K562 (cell line): ENCODE measurements around the gene KAT2B. TPM values are rescaled to one million over a fixed set of nuclear protein-coding genes. Genes with fewer than 3 reads are reported as not detected.

ENCODE experiments used
- CC2D1A ChIP-seq: fragments of 450-650 bp; IDR thresholded peaks from 2 replicates; pipeline ENCODE4 v1.6.1; 2017; ENCODE audit warnings: mild to moderate bottlenecking
- CEBPG ChIP-seq, 3 experiments: fragments of 200-800 bp in 1 of 3; sonication (Bioruptor generic) in 1 of 3; sonication (generic) in 1 of 3; formaldehyde crosslinking in 1 of 3; IDR thresholded peaks in 2 of 3; conservative IDR thresholded peaks in 1 of 3; 2 replicates each; pipeline versions ENCODE4 v1.6.1 to v1.8.0; 2016 to 2022; ENCODE audit warnings: missing compliant biosample characterization in 2 of 3, missing genetic modification characterization in 2 of 3, mild to moderate bottlenecking in 1 of 3, missing genetic modification reagents in 1 of 3
- CSDE1 ChIP-seq, 2 experiments: fragments of 450-650 bp; IDR thresholded peaks; 2 replicates each; pipeline ENCODE4 v1.6.1; 2016; ENCODE audit warnings: mild to moderate bottlenecking in 1 of 2
- FOS ChIP-seq: IDR thresholded peaks from 3 replicates; pipeline ENCODE4 v1.6.1; 2011; ENCODE audit not compliant: insufficient read length; ENCODE audit errors: extremely low read depth
- GABPB1 ChIP-seq: sonication (generic); formaldehyde crosslinking; IDR thresholded peaks from 2 replicates; pipeline ENCODE4 v1.8.0; 2022; ENCODE audit warnings: mild to moderate bottlenecking, missing genetic modification reagents
- HINFP ChIP-seq: fragments of 450-650 bp; conservative IDR thresholded peaks from 2 replicates; pipeline ENCODE4 v1.6.1; 2016; ENCODE audit warnings: missing genetic modification characterization, low read depth, mild to moderate bottlenecking, control low read depth, missing compliant biosample characterization
- LARP7 ChIP-seq: fragments of 450-650 bp; IDR thresholded peaks from 2 replicates; pipeline ENCODE4 v1.6.1; 2016
- MAFG ChIP-seq: fragments of 450-650 bp; conservative IDR thresholded peaks from 2 replicates; pipeline ENCODE4 v1.6.1; 2016; ENCODE audit warnings: missing genetic modification characterization, missing compliant biosample characterization
- RFX1 ChIP-seq: fragments of 450-650 bp; IDR thresholded peaks from 2 replicates; pipeline ENCODE4 v1.6.1; 2016; ENCODE audit warnings: mild to moderate bottlenecking, moderate library complexity
- RFX5 ChIP-seq: IDR thresholded peaks from 2 replicates; pipeline ENCODE4 v1.6.1; 2011; ENCODE audit warnings: low read depth, mild to moderate bottlenecking, improper control_type of control experiment, low read length
- SRSF1 ChIP-seq: fragments of 200-400 bp; formaldehyde crosslinking; IDR thresholded peaks from 2 replicates; pipeline ENCODE4 v1.6.1; 2017; ENCODE audit warnings: mild to moderate bottlenecking, low read depth, low read length, moderate library complexity
- TEAD2 ChIP-seq: fragments of 450-650 bp; IDR thresholded peaks from 2 replicates; pipeline ENCODE4 v1.6.1; 2016; ENCODE audit warnings: missing genetic modification characterization, control low read depth, missing compliant biosample characterization
- YBX1 ChIP-seq: fragments of 450-650 bp; IDR thresholded peaks from 2 replicates; pipeline ENCODE4 v1.7.1; 2016; ENCODE audit warnings: mild to moderate bottlenecking
- ZBED1 ChIP-seq: IDR thresholded peaks from 2 replicates; pipeline ENCODE4 v1.6.1; 2014
- ZNF134 ChIP-seq: fragments of 250-450 bp; sonication (Bioruptor Pico); conservative IDR thresholded peaks from 2 replicates; pipeline ENCODE4 v1.4.0; 2020
- ZNF197 ChIP-seq: fragments of 200-800 bp; sonication (Bioruptor generic); IDR thresholded peaks from 2 replicates; pipeline ENCODE4 v1.6.1; 2016; ENCODE audit warnings: low read depth, missing genetic modification characterization, missing compliant biosample characterization
- ZNF224 ChIP-seq: sonication (generic); formaldehyde crosslinking; IDR thresholded peaks from 2 replicates; pipeline ENCODE4 v1.8.0; 2022; ENCODE audit warnings: mild to moderate bottlenecking, missing genetic modification reagents
- ZNF408 ChIP-seq: fragments of 250-450 bp; sonication (Bioruptor Pico); IDR thresholded peaks from 2 replicates; pipeline ENCODE4 v1.4.0; 2020; ENCODE audit warnings: low read depth, mild to moderate bottlenecking, moderate library complexity
- polyA plus RNA-seq, 8 experiments: library from polyadenylated mRNA; depleted of rRNA in 4 of 8; stranded (reverse) in 5 of 8; unstranded in 3 of 8; fragments of >200 nt; fragmentation: Nextera tagmentation in 2 of 8; fragmentation: Illumina TruSeq in 1 of 8; extraction: Ambion mirVana in 2 of 8; extraction: Trizol in 1 of 8; gene quantifications; 2 replicates each; pipeline versions ENCODE4 v1.2.1 to v1.2.3, GENCODE V29; 2011 to 2014; ENCODE audit warnings: inconsistent platforms in 1 of 8, missing spikeins in 1 of 8
- total RNA-seq, 7 experiments: library from RNA; depleted of rRNA in 6 of 7; stranded (reverse); fragments of >200 nt in 6 of 7; fragmentation: Illumina TruSeq in 2 of 7; extraction: Trizol in 2 of 7; gene quantifications; 2 replicates each; pipeline versions ENCODE4 v1.2.1 to v1.2.3, GENCODE V29; 2011 to 2021; ENCODE audit warnings: low replicate concordance in 1 of 7
- TF ChIP-seq, protein P1 (sequence below): sonication (generic); formaldehyde crosslinking; IDR thresholded peaks from 2 replicates; pipeline ENCODE4 v1.8.1; 2023; ENCODE audit warnings: mild to moderate bottlenecking, missing genetic modification reagents, moderate library complexity
- TF ChIP-seq, protein P2 (sequence below): fragments of 250-450 bp; sonication (Bioruptor Pico); IDR thresholded peaks from 2 replicates; pipeline ENCODE4 v1.5.0; 2021
- TF ChIP-seq, protein P3 (sequence below): sonication (generic); formaldehyde crosslinking; IDR thresholded peaks from 2 replicates; pipeline ENCODE4 v1.8.0; 2022; ENCODE audit warnings: mild to moderate bottlenecking, missing genetic modification reagents, borderline replicate concordance
- TF ChIP-seq, protein P4 (sequence below): fragments of 450-650 bp; IDR thresholded peaks from 2 replicates; pipeline ENCODE4 v1.7.0; 2016; ENCODE audit warnings: borderline replicate concordance

Gene KAT2B
- total and polyA plus RNA-seq, 9 of the 15 experiments (the other 6 are each of a cell fraction or from before 2014, with no cell fraction given): 3.3 to 14.9 (median 12.2) TPM

GRCh38 chr3:20060974-20061685 lies 20.9 kb downstream of the KAT2B start (continued):
- TF ChIP-seq, protein P1, sequence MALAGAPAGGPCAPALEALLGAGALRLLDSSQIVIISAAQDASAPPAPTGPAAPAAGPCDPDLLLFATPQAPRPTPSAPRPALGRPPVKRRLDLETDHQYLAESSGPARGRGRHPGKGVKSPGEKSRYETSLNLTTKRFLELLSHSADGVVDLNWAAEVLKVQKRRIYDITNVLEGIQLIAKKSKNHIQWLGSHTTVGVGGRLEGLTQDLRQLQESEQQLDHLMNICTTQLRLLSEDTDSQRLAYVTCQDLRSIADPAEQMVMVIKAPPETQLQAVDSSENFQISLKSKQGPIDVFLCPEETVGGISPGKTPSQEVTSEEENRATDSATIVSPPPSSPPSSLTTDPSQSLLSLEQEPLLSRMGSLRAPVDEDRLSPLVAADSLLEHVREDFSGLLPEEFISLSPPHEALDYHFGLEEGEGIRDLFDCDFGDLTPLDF (CRISPR knock-in tag): no peak
- TF ChIP-seq, protein P2, sequence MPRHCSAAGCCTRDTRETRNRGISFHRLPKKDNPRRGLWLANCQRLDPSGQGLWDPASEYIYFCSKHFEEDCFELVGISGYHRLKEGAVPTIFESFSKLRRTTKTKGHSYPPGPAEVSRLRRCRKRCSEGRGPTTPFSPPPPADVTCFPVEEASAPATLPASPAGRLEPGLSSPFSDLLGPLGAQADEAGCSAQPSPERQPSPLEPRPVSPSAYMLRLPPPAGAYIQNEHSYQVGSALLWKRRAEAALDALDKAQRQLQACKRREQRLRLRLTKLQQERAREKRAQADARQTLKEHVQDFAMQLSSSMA (CRISPR knock-in tag): no peak
- TF ChIP-seq RFX5 (0 out of 2 replicates have a peak, but pooled peaks have one; percentile 19), MAFG (tag) (0 out of 2 replicates have a peak, but pooled peaks have one; percentile 4), ZNF197 (CRISPR knock-in tag) (no peak), FOS (no peak), ZNF408 (no peak), HINFP (tag) (no peak), ZNF134 (CRISPR knock-in tag) (no peak), ZNF224 (CRISPR knock-in tag) (no peak), SRSF1 (no peak), ZBED1 (no peak), CC2D1A (no peak), YBX1 (no peak), CEBPG (CRISPR knock-in tag; IDR thresholded peaks at IDR 0.05) (peak; percentile 78), CEBPG (tag; conservative IDR thresholded peaks at IDR 0.05 in 1 of 2, IDR thresholded peaks at IDR 0.05 in 1 of 2) (peak; percentile 90 to 98), TEAD2 (tag) (no peak), RFX1 (peak; percentile 47; the same call in 1 of the 2 replicates), CSDE1 (IDR thresholded peaks at IDR 0.05) (0 out of 4 replicates have a peak, but pooled peaks of 1 of the 2 experiments have one; percentile 20), LARP7 (no peak), GABPB1 (CRISPR knock-in tag) (no peak)
- TF ChIP-seq, protein P3, sequence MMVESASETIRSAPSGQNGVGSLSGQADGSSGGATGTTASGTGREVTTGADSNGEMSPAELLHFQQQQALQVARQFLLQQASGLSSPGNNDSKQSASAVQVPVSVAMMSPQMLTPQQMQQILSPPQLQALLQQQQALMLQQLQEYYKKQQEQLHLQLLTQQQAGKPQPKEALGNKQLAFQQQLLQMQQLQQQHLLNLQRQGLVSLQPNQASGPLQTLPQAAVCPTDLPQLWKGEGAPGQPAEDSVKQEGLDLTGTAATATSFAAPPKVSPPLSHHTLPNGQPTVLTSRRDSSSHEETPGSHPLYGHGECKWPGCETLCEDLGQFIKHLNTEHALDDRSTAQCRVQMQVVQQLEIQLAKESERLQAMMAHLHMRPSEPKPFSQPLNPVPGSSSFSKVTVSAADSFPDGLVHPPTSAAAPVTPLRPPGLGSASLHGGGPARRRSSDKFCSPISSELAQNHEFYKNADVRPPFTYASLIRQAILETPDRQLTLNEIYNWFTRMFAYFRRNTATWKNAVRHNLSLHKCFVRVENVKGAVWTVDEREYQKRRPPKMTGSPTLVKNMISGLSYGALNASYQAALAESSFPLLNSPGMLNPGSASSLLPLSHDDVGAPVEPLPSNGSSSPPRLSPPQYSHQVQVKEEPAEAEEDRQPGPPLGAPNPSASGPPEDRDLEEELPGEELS (CRISPR knock-in tag): no peak
- TF ChIP-seq, protein P4, sequence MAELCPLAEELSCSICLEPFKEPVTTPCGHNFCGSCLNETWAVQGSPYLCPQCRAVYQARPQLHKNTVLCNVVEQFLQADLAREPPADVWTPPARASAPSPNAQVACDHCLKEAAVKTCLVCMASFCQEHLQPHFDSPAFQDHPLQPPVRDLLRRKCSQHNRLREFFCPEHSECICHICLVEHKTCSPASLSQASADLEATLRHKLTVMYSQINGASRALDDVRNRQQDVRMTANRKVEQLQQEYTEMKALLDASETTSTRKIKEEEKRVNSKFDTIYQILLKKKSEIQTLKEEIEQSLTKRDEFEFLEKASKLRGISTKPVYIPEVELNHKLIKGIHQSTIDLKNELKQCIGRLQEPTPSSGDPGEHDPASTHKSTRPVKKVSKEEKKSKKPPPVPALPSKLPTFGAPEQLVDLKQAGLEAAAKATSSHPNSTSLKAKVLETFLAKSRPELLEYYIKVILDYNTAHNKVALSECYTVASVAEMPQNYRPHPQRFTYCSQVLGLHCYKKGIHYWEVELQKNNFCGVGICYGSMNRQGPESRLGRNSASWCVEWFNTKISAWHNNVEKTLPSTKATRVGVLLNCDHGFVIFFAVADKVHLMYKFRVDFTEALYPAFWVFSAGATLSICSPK: no peak
